ENCODE data around the gene PTPRH.
A peak's percentile ranks its signal among the peaks of the same experiment; 100 is the strongest.
"Not testable (repeated sequence)": the region's sequence is repeated elsewhere in the genome, so short reads cannot be mapped to it uniquely, and the experiment has no call there.

PTPRH gene

GRCh38 chr19:55226788-55227187 is 17.5 kb upstream of the PTPRH start:
- DNase-seq (ENCODE audit: low spot score) = no peak

DNA sequence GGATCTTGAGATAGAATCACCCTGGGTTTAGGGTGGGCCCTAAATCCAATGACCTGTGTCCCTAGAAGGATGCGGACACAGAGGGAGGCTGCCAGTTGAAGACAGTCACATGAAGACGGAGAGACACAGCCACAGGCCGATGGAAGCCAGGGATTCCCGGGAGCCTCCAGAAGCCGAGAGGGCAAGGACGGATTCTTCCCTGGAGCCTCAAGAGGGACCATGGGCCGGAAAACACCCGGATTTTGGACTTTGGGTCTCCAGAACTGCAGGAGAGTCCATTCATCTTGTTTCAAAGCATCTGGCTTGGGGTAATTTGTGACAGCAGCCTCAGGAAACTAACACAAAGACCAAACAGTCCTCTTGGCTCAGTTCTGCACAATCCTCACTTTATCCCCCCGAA is 17.0 kb upstream of the PTPRH start:
- no peak for DNase-seq (ENCODE audit: low spot score)

GRCh38 chr19:55225415-55225958 is 16.2 kb upstream of the PTPRH start:
- no peak for DNase-seq (ENCODE audit: low spot score)

GRCh38 chr19:55224679-55225414 is 15.5 kb upstream of the PTPRH start:
- DNase-seq (ENCODE audit: low spot score) = not testable (repeated sequence)

- DNase-seq (ENCODE audit: low spot score) = no peak
Measured at GRCh38 chr19:55224038-55224665, 14.9 kb upstream of the PTPRH start.

GRCh38 chr19:55223291-55224037 is 14.2 kb upstream of the PTPRH start:
- DNase-seq (ENCODE audit: low spot score) = no peak

- DNase-seq (ENCODE audit: low spot score) = no peak
Measured at GRCh38 chr19:55220525-55220924, 11.2 kb upstream of the PTPRH start.

DNA sequence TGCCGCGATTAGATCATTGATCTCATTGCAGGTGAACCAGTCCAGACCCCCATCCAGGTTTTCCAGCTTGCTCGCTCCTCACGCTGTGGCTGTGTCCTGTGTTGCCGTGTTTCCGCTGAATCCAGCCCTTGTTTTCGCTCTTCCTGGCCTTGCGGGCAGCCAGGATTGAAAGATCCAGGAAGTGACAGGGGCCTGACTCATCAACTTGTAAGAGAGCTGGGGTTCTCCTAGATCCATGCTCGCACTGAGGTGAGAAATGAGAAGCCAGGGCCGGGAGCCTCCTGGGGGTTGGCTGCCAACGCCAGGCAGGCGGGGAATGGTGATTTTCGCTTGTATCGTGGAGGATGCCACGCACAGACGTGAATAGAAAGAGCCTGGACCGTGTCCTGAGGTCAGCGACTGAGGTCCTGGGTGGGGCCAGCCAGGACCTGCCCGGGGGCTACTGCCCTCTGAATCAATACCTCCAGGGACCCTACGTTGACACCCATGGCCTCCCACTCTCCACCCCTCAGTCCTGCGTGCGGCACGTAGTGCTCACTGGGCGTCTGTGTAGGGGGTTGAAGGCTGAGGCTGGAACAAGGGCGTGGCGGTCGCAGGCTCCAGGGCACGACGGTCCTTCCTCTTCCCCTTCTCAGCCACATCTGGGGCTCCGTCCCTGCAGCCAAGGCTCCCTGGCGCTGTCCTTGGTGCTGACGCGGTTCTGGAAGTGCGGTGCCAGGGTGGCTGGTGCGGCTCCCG is 7.3 kb upstream of the PTPRH start:
- DNase-seq (ENCODE audit: low spot score) = peak; percentile 61

DNA sequence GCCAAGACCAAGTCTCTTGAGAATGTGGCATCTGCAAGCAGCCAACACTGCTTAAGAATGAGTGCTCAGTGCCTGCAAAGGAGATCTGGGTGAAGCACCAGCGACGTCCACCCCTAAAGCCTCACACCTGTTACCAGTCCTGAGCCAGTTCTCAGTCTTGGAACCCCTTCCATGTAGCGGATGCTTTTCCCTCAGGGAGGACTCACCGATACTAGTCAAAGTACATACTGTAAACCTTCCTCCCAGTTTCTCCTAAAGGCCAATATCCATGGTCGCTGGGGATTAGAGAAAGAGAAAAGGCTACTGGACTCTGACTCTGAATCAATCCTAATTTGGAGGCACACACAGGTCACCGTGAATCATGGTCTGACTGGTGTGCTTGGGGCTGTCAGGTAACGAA is 4.2 kb upstream of the PTPRH start:
- DNase-seq (ENCODE audit: low spot score) = no peak

- peak; percentile 64 for DNase-seq (ENCODE audit: low spot score)
Measured at GRCh38 chr19:55212447-55212846, 3.1 kb upstream of the PTPRH start.

GRCh38 chr19:55209693-55210472 is 582 bp upstream of the PTPRH start:
- no peak for DNase-seq (ENCODE audit: low spot score)

DNA sequence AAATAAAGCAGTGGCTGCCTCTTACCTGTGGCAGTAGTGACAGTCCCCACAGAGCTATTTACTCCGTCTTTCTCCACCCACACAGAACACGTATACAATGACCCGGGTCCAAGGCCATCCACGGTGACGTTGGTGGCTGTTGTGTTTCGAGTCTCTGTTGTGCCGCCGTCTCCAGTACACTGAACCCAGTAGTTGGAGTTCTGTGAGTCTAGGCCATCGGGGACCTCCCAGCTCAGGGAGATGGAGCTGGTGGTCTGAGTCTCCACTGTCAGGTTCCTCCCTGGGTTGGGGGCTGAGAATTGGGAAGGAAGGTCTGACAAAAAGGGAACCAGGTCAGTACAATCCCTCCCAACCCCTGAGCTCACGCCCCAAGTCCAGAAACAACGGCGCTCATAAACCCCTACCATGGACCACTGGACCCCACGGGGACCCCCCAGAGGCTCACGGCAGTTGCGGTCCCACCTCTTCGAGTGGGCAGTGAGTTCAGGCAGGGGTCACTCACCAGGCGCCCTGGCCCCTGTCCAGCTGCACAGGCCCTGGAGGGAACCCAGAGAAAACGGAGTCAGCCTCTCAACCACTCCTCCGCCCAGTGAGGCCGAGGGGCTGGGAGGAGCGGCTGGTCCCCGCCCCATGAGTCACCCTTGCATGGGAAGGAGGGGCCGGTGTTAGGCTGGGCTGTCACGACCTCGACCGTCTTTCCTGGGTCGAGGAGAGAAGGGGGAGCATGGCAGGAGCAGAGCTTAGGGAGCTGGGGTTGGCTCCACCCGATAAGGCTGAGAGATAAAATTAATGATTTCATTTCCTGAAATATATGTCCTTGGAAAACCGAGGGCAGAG is 2.4 kb downstream of the PTPRH start:
- DNase-seq (ENCODE audit: low spot score) = peak; percentile 85

DNA sequence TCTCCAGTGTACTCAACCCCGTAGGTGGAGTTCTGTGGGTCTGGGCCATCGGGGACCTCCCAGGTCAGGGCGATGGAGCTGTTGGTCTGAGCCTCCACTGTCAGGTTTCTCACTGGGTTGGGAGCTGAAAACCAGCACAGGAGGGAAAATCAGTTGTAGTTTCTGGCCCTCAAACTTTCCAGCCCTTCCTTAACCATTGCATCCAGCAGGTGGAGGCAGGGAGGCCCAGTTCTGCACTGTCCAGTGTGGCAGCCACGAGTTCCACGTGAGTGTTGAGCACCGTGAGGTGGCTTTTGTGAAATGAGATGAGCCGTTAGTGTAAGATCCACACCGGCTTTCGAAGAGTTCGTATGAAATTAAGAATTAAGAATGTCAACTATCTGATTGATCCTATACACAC is 7.1 kb downstream of the PTPRH start:
- peak; percentile 33 for DNase-seq (ENCODE audit: low spot score)

DNA sequence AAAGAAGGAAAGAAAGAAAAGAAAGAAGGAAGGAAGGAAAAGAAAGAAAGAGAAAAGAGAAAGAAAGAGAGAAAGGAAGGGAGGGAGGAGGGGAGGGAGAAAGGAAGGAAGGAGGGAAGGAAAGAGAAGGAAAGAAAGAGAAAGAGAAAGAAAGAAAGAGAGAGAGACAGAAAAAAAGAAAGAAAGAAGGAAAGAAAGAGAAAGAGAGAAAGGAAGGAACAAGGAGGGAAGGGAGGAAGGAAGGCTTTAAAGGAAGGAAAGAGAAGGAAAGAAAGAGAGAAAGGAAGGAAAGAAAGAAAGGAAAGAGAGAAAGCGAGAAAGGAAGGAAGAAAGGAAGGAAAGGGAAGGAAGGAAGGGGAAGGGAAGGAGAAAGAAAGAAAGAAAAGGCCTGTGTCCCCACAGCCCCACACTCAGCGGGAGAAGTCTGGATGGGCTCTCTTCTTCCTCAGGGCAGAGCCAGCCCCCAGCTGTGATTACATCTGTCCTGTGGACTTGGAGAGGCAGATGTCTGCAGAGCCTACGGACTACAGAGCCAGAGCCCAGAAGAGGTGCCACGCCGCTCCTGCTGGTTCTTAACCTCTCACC is 9.6 kb downstream of the PTPRH start:
- no peak for DNase-seq (ENCODE audit: low spot score)

DNA sequence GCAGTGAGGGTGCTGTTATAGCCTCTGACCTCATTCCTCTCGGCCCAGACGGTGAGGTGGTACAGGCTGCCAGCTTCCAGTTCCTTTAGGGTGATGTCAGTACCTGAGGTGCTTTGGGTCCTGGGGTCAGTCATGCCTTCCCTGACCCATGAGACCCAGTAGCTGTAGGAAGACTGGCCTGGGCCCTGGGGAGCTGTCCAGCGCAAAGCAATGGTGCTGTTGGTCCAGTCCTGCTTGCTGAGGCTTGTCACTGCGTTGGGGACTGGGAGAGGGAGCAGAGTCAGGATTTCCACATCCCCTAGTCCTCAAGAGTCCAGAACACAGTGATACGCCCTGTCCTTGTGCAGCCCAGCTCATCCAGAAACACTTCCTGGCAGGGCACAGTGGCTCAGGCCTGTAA is 10.7 kb downstream of the PTPRH start:
- DNase-seq (ENCODE audit: low spot score) = no peak

DNA sequence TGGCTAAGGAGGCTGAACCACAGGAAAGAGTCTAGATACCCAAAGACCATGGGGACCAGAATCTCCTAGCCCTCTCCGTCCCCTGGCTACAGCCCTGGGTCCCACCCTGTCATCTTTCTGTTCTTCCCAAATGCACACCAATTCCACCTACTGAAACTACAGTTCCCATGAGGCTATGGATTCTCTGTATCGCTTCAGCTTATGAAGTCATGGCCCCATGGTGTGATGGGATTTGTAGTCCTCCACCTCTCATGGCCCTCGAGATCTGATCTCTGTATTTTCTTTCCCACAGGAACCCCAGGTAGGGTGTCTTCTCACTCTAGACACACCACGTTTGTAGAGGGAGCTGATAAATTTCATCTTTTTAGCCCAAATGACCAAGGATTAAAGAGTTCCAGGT is 11.8 kb downstream of the PTPRH start:
- peak; percentile 36 for DNase-seq (ENCODE audit: low spot score)

GRCh38 chr19:55196803-55197202 is 12.5 kb downstream of the PTPRH start:
- DNase-seq (ENCODE audit: low spot score) = no peak

- no peak for DNase-seq (ENCODE audit: low spot score)
Measured at GRCh38 chr19:55193481-55193880, 15.8 kb downstream of the PTPRH start.

- DNase-seq (ENCODE audit: low spot score) = no peak
Measured at GRCh38 chr19:55189403-55189835, 19.9 kb downstream of the PTPRH start.

- DNase-seq (ENCODE audit: low spot score) = no peak
Measured at GRCh38 chr19:55188625-55189024, 20.7 kb downstream of the PTPRH start.

Data from hematopoietic multipotent progenitor cell treated with erythropoietin and hydrocortisone succinate and interleukin-3 and kit ligand, for 15 days (in vitro differentiated cells).